Activated naive CD4-positive, alpha-beta T cell treated with anti-CD3 and anti-CD28 coated beads for 36 hours (primary cell): ENCODE data around the gene ADM2. TPM values are rescaled to one million over a fixed set of nuclear protein-coding genes. Genes with fewer than 3 reads are reported as not detected.

Experiments used
- CTCF ChIA-PET: fragments of 350-600 bp; sonication (Branson Sonifier 250); formaldehyde crosslinking; loops from one replicate; lab custom pipeline; 2021; ENCODE audit warnings: antibody characterized with exemption; lab: Charles Lee
- DNase-seq: peaks from one replicate; pipeline ENCODE4 v3.0.0-alpha.2; 2020
- H3K27ac Mint-ChIP-seq: one replicate; pipeline ENCODE4 v1.8.0; 2021; ENCODE audit warnings: mild to moderate bottlenecking, mixed read lengths
- H3K27me3 Mint-ChIP-seq: one replicate; pipeline ENCODE4 v1.8.0; 2021; ENCODE audit warnings: low read depth, mixed read lengths
- H3K36me3 Mint-ChIP-seq: one replicate; pipeline ENCODE4 v1.8.0; 2021; ENCODE audit warnings: low read depth, mixed read lengths
- H3K4me1 Mint-ChIP-seq: one replicate; pipeline ENCODE4 v1.8.0; 2021; ENCODE audit warnings: low read depth, mixed read lengths
- H3K4me3 Mint-ChIP-seq: one replicate; pipeline ENCODE4 v1.8.0; 2021; ENCODE audit warnings: mild to moderate bottlenecking, moderate library complexity, mixed read lengths
- H3K9me3 Mint-ChIP-seq: one replicate; pipeline ENCODE4 v1.8.0; 2021; ENCODE audit warnings: mixed read lengths
- intact Hi-C: fragments of 100-400 bp; cut with micrococcal nuclease; formaldehyde crosslinking; loops from one replicate; pipeline ENCODE4 v1.15.1; 2023
- total RNA-seq, 2 experiments: library from RNA; stranded (reverse); gene quantifications; one replicate each; pipeline ENCODE4 v1.2.3, GENCODE V29; 2021

ADM2 gene
- total RNA-seq, 2 experiments from 2014 or later = 7.5 to 8.3 TPM

DNA sequence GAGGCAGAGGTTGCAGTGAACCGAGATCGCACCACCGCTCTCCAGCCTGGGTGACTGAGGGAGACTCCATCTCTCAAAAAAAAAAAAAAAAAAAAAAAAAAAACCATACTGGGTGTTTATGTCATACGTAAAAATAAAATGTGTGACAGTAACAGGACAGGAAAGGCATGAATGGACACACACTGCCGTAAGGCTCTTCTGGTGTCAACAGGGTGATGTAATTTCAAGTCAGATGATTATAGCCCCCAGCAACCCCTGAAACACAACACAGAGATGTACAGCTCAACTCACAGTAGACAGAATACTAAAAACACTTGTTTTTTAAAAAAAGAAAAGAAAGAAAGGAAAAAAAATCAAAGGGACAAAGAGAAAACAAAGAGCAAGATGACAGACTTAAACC, 28.7 kb upstream of the ADM2 start:
- DNase-seq = no peak
- intact Hi-C loops = no loop called here
- Mint-ChIP-seq H3K4me3 (no peak overlapping the region), H3K4me1 (peaks cover 9% of the 10 kb centered on the region), H3K9me3 (no peaks in the 10 kb centered on the region), H3K27me3 (no peaks in the 10 kb centered on the region), H3K36me3 (peaks cover 9% of the 10 kb centered on the region), H3K27ac (peak overlapping the region; percentile 54)
- CTCF ChIA-PET = interaction anchor here (0.9 kb wide), 1 partner anchor 46 kb away, joined by 3 read pairs; no protein-coding TSS in a partner anchor

DNA sequence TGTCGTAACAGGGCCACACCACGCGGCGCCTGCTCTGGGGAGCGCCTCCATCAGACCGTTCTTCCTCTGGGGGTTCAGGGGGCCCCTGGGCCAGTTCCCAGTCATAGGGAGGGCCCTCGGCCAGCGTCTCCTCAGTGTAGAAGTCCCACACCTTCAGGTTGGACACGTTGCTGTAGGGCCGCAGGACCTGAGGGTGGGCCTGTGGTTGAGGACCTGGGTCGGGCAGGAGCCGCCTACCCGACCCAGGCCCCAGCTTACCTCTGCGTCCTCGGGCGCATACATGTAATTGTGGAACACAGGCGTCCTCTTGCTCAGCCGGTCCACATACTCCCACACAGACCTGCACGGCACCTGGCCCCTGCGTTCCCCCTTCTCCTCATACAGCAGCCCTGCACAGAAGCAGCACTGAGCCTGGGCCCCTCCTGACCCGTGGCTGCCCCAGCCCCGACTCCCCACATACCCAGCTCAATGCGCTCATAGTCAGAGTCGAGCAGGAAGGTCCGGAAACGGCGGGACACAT, 26.7 kb upstream of the ADM2 start:
- CTCF ChIA-PET = no interaction called here
- H3K27me3 Mint-ChIP-seq = no peaks in the 10 kb centered on the region
- H3K9me3 Mint-ChIP-seq = no peaks in the 10 kb centered on the region
- H3K4me3 Mint-ChIP-seq = no peak overlapping the region
- no peak for DNase-seq
- peaks cover 13% of the 10 kb centered on the region for H3K36me3 Mint-ChIP-seq
- intact Hi-C loops = loop anchor here (5.0 kb wide), 1 partner anchor 43 kb away; no protein-coding TSS in a partner anchor
- H3K27ac Mint-ChIP-seq = no peak overlapping the region
- peaks cover 9% of the 10 kb centered on the region for H3K4me1 Mint-ChIP-seq

DNA sequence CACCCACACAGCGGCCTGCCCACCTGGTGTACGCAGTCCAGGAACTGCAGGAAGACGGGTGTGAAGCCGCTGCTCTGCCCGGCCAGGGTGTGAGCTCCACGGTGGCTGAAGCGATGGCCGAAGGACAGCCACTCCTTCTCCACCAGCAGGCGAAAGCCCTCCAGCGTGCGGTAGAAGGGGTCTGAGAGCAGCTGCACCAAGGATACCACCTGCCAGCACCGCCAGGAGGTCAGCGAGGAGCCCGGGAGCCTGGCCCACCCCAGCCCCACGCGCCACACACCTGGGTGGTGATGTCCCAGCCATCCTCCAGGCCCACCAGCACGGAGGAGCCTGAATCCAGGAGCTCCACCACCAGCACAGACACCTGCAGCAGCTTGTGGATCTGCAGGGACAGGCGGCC, 26.1 kb upstream of the ADM2 start:
- Mint-ChIP-seq H3K27me3 (no peaks in the 10 kb centered on the region), H3K4me1 (peaks cover 9% of the 10 kb centered on the region), H3K9me3 (no peaks in the 10 kb centered on the region), H3K27ac (no peak overlapping the region), H3K4me3 (no peak overlapping the region), H3K36me3 (peaks cover 13% of the 10 kb centered on the region)
- intact Hi-C loops = loop anchor here (5.0 kb wide), 1 partner anchor 42 kb away; no protein-coding TSS in a partner anchor
- CTCF ChIA-PET = interaction anchor here (1.1 kb wide), 1 partner anchor 44 kb away, joined by 5 read pairs; no protein-coding TSS in a partner anchor
- no peak for DNase-seq

DNA sequence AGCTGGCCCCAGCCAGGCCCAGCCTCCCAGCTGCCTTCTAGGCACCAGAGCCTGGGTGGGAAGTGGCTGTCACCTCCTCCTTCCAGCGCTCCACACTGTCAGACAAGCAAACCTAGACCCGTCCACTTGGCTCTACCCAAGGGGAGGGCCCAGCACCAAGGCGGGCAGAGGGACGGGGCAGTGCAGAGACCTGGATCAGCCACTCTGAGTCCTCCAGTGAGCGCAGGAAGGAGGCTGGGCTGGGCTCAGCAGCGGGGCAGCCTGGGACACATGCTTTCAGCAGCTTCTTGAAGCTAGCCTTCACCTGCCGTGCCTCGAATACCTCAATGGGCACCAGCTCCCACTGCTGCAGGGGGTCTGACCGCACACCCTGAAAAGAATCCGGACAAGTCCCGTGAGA, 25.3 kb upstream of the ADM2 start:
- intact Hi-C loops = loop anchor here (5.0 kb wide), 1 partner anchor 41 kb away; no protein-coding TSS in a partner anchor
- H3K27ac Mint-ChIP-seq = no peak overlapping the region
- no peak for DNase-seq
- H3K9me3 Mint-ChIP-seq = no peaks in the 10 kb centered on the region
- no peak overlapping the region for H3K4me3 Mint-ChIP-seq
- CTCF ChIA-PET = interaction anchor here (0.6 to 3.6 kb wide), 3 partner anchors 41 to 153 kb away, joined by 3 to 16 read pairs (median 5); no protein-coding TSS in a partner anchor
- H3K4me1 Mint-ChIP-seq = peaks cover 9% of the 10 kb centered on the region
- no peaks in the 10 kb centered on the region for H3K27me3 Mint-ChIP-seq
- H3K36me3 Mint-ChIP-seq = peaks cover 18% of the 10 kb centered on the region

DNA sequence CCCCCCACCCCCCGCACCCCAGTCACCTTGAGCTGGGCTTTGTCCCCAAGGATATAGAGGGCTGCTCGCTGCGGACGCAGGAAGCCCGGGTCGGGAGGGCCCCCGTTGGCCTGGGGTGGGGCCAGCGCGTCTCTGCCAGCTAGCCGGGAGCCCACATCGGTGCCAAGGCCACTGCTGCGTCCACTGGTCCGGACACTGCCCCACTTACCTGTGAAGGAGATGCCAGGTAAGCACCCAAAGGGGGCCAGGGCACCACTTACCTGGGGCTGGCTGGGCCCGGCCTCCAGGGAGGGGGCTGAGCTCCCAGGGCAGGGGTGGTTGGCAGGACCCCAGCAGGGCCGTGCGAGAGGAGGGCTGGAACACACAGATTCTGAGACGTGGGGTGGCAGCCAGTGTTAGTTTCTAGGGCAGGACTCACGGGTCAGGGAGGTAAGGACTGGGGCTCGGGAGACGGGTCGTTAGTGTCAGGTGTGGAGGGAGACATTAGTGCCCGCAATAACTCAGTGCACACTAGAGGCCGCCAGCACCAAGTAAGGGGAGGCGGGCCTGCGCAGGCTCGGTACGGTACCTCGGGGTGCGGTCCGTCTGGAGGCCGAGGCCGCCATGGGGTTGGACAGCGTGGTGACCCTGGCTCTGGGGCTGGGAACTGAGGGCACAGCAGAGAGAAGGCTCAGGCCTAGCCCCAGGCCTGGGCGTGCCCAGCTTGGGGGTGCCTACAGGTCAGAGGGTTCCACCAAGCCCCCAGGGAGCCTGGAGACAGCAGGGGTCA, 24.7 kb upstream of the ADM2 start:
- DNase-seq = no peak
- CTCF ChIA-PET = interaction anchor here (0.6 to 3.6 kb wide), 5 partner anchors 15 to 152 kb away, joined by 3 to 16 read pairs (median 4); no protein-coding TSS in a partner anchor
- H3K27ac Mint-ChIP-seq = no peak overlapping the region
- no peaks in the 10 kb centered on the region for H3K9me3 Mint-ChIP-seq
- H3K4me3 Mint-ChIP-seq = no peak overlapping the region
- intact Hi-C loops = loop anchor here (5.0 kb wide), 1 partner anchor 41 kb away; no protein-coding TSS in a partner anchor
- H3K36me3 Mint-ChIP-seq = peaks cover 15% of the 10 kb centered on the region
- H3K27me3 Mint-ChIP-seq = no peaks in the 10 kb centered on the region
- H3K4me1 Mint-ChIP-seq = peaks cover 9% of the 10 kb centered on the region

DNA sequence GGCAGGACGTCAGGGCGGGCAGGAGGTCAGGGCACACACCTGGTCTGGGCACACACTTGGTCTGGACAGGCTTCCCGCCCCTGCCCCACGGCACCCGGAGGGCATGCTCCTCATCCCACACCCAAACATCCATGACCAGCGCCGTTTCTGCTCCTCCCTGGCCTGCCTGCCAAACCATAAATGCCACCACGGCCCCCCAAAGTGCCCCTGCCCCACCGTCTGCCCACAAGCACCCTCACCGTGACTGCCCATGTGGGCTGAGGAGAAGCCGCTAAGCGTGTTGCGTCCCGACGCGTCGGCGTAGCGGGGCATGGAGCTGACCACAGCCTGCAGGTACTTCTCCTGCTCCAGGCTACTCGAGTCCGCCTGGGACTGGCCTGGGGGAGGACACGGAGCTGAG, 22.3 kb upstream of the ADM2 start:
- H3K9me3 Mint-ChIP-seq = no peaks in the 10 kb centered on the region
- peaks cover 21% of the 10 kb centered on the region for H3K36me3 Mint-ChIP-seq

DNA sequence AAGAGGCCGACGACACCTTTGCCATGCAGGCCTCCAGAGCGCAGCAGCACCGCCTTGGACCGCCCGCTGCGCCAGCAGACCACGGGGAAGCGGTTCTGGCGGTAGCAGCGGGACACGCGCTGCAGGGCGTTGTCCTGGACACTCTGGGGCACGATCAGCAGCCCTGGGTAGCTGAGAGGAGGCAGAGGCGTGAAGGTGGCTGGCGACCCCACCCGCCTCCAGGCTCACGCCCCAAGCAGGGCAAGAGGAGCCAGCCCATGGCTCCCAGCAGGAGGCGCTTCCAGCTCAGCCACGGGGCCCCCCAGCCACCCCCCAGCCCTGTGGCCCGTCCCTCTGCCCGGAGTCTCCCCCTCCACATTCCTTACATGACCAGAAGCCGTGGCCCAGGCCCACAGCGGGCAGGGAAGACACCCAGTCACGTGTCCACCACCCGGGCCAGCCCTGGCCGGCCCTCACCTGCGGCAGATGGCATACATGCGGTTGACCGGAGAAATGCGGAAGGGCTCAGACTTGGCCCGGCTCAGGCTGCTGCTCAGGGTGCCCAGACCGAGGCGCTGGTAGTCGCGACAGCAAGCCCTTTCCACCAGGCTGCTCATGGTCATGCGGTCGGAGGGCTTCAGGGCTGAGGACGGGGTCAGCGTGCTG, 21.7 kb upstream of the ADM2 start:
- CTCF ChIA-PET = interaction anchor here (0.9 to 1.4 kb wide), 3 partner anchors 11 to 38 kb away, joined by 3 to 5 read pairs (median 3); no protein-coding TSS in a partner anchor
- peaks cover 24% of the 10 kb centered on the region for H3K36me3 Mint-ChIP-seq

More for the DNA sequence above, 22.3 kb upstream of the ADM2 start:
- CTCF ChIA-PET = interaction anchor here (1.4 to 3.6 kb wide), 2 partner anchors 11 to 38 kb away, joined by 3 to 16 read pairs; no protein-coding TSS in a partner anchor
- Mint-ChIP-seq H3K27ac (peak overlapping the region; percentile 36), H3K4me3 (no peak overlapping the region), H3K4me1 (no peaks in the 10 kb centered on the region), H3K27me3 (no peaks in the 10 kb centered on the region)
- intact Hi-C loops = loop anchor here (5.0 kb wide), 1 partner anchor 38 kb away; no protein-coding TSS in a partner anchor
- no peak for DNase-seq

DNA sequence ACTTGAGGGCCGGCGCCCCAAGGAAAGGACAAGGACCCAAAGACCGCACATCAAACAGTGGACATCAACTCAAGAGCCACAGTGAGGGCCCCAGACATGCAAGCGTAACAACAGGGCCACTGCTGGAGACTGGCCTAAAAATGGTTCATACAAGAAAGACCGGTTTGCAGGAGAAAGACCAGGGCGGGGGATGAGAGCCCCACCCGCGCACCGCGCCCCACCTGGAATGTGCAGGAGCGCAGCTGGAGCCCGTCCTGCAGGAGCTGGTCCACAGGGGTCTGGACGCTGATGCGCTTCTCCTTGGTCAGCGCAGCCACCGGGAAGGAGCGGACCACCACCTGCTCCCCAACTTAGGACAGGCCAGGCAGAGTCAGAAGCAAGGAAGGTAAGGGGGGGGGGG, 20.4 kb upstream of the ADM2 start:
- Mint-ChIP-seq H3K9me3 (no peaks in the 10 kb centered on the region), H3K36me3 (peaks cover 23% of the 10 kb centered on the region), H3K4me1 (no peaks in the 10 kb centered on the region), H3K4me3 (no peak overlapping the region), H3K27ac (no peak overlapping the region), H3K27me3 (no peaks in the 10 kb centered on the region)
- intact Hi-C loops = no loop called here
- CTCF ChIA-PET = interaction anchor here (1.3 kb wide), 1 partner anchor 37 kb away, joined by 5 read pairs; no protein-coding TSS in a partner anchor
- no peak for DNase-seq

More for the DNA sequence above, 21.7 kb upstream of the ADM2 start:
- Mint-ChIP-seq H3K27ac (no peak overlapping the region), H3K4me1 (no peaks in the 10 kb centered on the region), H3K27me3 (no peaks in the 10 kb centered on the region), H3K9me3 (no peaks in the 10 kb centered on the region), H3K4me3 (no peak overlapping the region)
- DNase-seq = no peak
- intact Hi-C loops = loop anchor here (5.0 kb wide), 1 partner anchor 38 kb away; no protein-coding TSS in a partner anchor

DNA sequence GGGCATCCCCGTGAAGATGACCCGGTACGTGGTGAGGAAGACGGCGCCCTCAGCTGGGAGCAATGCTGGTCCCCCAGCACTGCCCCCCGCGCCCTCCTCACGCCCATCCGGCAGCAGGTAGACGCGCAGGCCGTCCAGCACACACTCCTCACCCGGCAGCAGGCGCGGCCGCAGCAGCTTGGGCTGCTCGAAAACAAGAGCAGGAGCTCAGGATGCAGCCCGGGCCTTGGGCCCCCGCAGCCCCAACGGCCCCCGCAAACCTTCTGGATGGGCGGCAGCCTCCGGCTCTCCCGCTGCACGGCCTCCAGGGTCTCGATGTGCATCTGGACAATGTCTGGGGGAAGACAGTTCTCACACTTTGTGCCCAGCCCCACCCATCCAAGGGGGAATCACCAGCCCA, 19.8 kb upstream of the ADM2 start:
- H3K4me3 Mint-ChIP-seq = no peak overlapping the region
- no peak for DNase-seq
- intact Hi-C loops = no loop called here
- H3K36me3 Mint-ChIP-seq = peaks cover 23% of the 10 kb centered on the region
- H3K9me3 Mint-ChIP-seq = no peaks in the 10 kb centered on the region
- H3K27me3 Mint-ChIP-seq = no peaks in the 10 kb centered on the region
- CTCF ChIA-PET = interaction anchor here (1.0 to 1.8 kb wide), 2 partner anchors 11 to 13 kb away, joined by 3 to 5 read pairs; no protein-coding TSS in a partner anchor
- H3K27ac Mint-ChIP-seq = no peak overlapping the region
- no peaks in the 10 kb centered on the region for H3K4me1 Mint-ChIP-seq

DNA sequence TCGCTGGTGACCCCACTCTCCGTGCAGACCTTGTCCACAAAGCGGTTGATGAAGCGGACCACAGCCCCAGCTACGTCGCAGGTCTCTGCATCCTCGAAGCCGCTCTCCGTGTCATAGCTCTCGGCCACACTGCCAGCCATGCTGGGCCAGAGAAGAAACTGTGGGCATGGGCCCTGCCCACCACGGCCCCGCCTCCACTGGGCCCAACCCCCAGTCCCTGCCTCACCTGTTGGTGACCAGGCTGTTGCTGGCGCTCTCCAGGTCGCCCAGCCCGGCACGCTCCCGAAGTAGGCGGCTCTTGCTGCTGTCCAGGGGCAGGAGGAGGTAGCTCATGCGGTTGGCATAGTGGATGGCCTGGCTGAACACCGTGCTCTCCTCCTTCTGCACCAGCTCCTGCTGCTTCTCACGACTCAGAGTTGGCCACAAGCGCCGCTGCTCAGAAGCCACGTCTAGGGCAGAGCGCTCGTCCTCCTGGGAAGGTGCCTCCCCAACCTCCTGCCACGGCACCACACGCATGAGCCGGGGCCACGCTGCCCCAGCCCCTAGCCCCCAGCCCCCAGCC, 19.3 kb upstream of the ADM2 start:
- no peaks in the 10 kb centered on the region for H3K27me3 Mint-ChIP-seq
- no peak overlapping the region for H3K27ac Mint-ChIP-seq
- DNase-seq = no peak
- H3K9me3 Mint-ChIP-seq = no peaks in the 10 kb centered on the region
- CTCF ChIA-PET = interaction anchor here (1.0 to 1.8 kb wide), 2 partner anchors 11 to 14 kb away, joined by 3 to 5 read pairs; no protein-coding TSS in a partner anchor
- H3K4me3 Mint-ChIP-seq = no peak overlapping the region
- intact Hi-C loops = no loop called here
- H3K4me1 Mint-ChIP-seq = no peaks in the 10 kb centered on the region
- H3K36me3 Mint-ChIP-seq = peaks cover 24% of the 10 kb centered on the region

DNA sequence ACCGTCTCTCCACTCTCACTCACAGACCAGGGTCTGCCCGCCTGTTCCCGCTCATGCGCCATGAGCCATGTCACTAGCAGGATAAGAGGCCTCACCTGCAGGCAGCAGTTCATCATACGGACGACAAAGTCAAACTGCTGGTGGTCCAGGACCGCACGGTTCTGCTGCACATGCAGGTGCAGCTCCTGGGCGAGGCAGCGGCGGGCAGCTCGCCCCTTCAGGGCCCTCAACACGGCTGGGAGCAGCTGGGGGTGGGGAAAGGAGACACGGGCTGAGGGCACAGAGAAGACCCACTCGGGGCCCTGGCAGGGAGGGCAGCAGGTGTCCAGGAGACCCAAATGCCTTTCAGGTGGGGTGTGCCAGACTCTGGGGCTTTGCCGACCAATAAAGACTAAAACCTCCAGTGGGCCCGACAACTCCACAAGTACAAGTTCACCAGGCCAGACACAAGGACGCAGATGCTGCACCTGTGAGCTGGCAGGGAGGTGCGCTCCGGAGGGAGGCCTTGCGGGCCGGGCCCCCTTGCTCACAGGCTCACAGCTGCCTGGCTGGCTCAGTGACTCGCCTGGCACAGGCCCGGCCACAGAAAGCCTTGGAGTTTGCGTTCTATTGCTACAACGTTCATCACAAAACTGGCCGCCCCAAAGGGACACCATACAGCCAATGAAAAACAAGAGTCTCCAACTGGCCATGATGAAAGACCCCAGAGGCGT, 18.0 kb upstream of the ADM2 start:
- CTCF ChIA-PET = interaction anchor here (0.9 to 1.8 kb wide), 2 partner anchors 9 to 34 kb away, joined by 3 to 5 read pairs; no protein-coding TSS in a partner anchor
- Mint-ChIP-seq H3K4me3 (no peak overlapping the region), H3K27ac (no peak overlapping the region), H3K36me3 (peaks cover 23% of the 10 kb centered on the region), H3K9me3 (no peaks in the 10 kb centered on the region), H3K4me1 (peaks cover 1% of the 10 kb centered on the region), H3K27me3 (no peaks in the 10 kb centered on the region)
- intact Hi-C loops = no loop called here
- no peak for DNase-seq
